A673 (cell line): ENCODE data around the gene PA2G4. TPM values are rescaled to one million over a fixed set of nuclear protein-coding genes. Genes with fewer than 3 reads are reported as not detected.

Source experiments
- BruUV-seq: library from RNA; stranded (reverse); fragments of 400-500 nt; replicated peaks from 2 replicates; lab custom pipeline; 2021; lab: Mats Ljungman, UMichigan
- CTCF ChIA-PET: fragments of 300-600 bp; sonication (Branson Sonifier 250); formaldehyde crosslinking; loops from one replicate; lab custom pipeline; 2022; ENCODE audit warnings: antibody characterized with exemption; lab: Charles Lee
- POLR2A ChIA-PET: fragments of 300-600 bp; sonication (Branson Sonifier 250); formaldehyde crosslinking; loops from one replicate; lab custom pipeline; 2022; ENCODE audit warnings: antibody characterized with exemption; ENCODE audit not compliant: low non-redundant PET; lab: Charles Lee
- DNase-seq: peaks from one replicate; pipeline ENCODE4 v3.0.0-alpha.2; 2015; ENCODE audit warnings: low spot score
- H3K27ac ChIP-seq: fragments of 200-600 bp; sonication (generic); 2 replicates; pipeline ENCODE4 v1.5.1; 2016; ENCODE audit warnings: mixed run types, low read depth, mild to moderate bottlenecking, mixed read lengths, antibody characterized with exemption, low read length; ENCODE audit not compliant: poor library complexity, severe bottlenecking
- H3K27me3 ChIP-seq: fragments of 200-600 bp; sonication (generic); replicated peaks from 2 replicates; pipeline ENCODE4 v1.6.1; 2017; ENCODE audit warnings: mixed run types, low read depth, mild to moderate bottlenecking, mixed read lengths, antibody characterized with exemption, low read length; ENCODE audit not compliant: insufficient read depth, poor library complexity
- H3K36me3 ChIP-seq: fragments of 200-600 bp; sonication (generic); 2 replicates; pipeline ENCODE4 v1.6.1; 2016; ENCODE audit warnings: mixed run types, mild to moderate bottlenecking, mixed read lengths, antibody characterized with exemption, low read length; ENCODE audit not compliant: insufficient read depth, poor library complexity, severe bottlenecking
- H3K4me1 ChIP-seq: fragments of 200-600 bp; sonication (generic); 2 replicates; pipeline ENCODE4 v1.6.1; 2017; ENCODE audit warnings: mixed run types, mild to moderate bottlenecking, mixed read lengths, antibody characterized with exemption, low read length; ENCODE audit not compliant: insufficient read depth, poor library complexity, severe bottlenecking
- H3K4me3 ChIP-seq: fragments of 200-600 bp; sonication (generic); 2 replicates; pipeline ENCODE4 v1.5.1; 2016; ENCODE audit warnings: low read depth, mixed run types, mild to moderate bottlenecking, mixed read lengths, low read length; ENCODE audit not compliant: poor library complexity, severe bottlenecking
- H3K9me3 ChIP-seq: fragments of 200-600 bp; sonication (generic); 2 replicates; pipeline ENCODE4 v1.6.1; 2016; ENCODE audit warnings: mixed run types, low read depth, mild to moderate bottlenecking, mixed read lengths, antibody characterized with exemption, low read length; ENCODE audit not compliant: poor library complexity, severe bottlenecking
- EZH2 ChIP-seq: fragments of 200-600 bp; sonication (generic); IDR thresholded peaks from 2 replicates; pipeline ENCODE4 v1.6.1; 2017; ENCODE audit warnings: borderline replicate concordance, low read depth, mild to moderate bottlenecking, mixed read lengths, antibody characterized with exemption, low read length; ENCODE audit not compliant: poor library complexity, severe bottlenecking
- intact Hi-C: fragments of 100-400 bp; cut with micrococcal nuclease; formaldehyde crosslinking; loops from one replicate; pipeline ENCODE4 v1.10.0; 2022; ENCODE audit not compliant: unreplicated experiment
- total RNA-seq: library from RNA; stranded (reverse); gene quantifications from 2 replicates; pipeline ENCODE4 v1.2.3, GENCODE V29; 2021
- TF ChIP-seq, protein P1 (sequence below): fragments of 300-800, 200-600 bp; sonication (generic); conservative IDR thresholded peaks from 2 replicates; pipeline ENCODE4 v1.5.1; 2017; ENCODE audit warnings: low read depth, mild to moderate bottlenecking, antibody characterized with exemption, low read length, moderate library complexity, mixed read lengths

The PA2G4 gene
- total RNA-seq, 1 experiment from 2014 or later: 327 TPM

DNA sequence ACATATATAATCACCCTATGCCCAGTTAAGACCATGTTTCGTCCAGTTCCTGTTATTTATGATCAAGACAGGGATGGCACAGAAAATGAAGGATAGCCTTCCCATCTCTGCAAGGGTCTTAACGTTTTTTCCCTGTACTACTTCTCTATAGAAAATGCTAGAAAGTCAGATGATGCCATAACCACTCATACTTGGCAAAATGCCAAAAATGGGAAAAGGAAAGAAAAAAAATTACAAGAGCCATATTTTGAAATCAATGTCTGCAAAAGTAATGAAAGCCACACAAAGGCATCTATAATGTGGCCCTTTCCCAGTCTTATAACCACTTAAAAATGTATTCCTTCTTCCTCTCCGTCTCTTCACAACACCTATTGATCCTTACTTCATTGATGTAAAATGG lies 46.2 kb downstream of the PA2G4 start:
- Histone ChIP-seq H3K9me3 (no peaks in the 10 kb centered on the region), H3K36me3 (no peaks in the 10 kb centered on the region), H3K4me1 (peaks cover 20% of the 10 kb centered on the region), H3K4me3 (no peak overlapping the region), H3K27me3 (no peaks in the 10 kb centered on the region), H3K27ac (no peak overlapping the region)
- BruUV-seq: no TSS peak
- no peak for TF ChIP-seq EZH2
- TF ChIP-seq, protein P1, sequence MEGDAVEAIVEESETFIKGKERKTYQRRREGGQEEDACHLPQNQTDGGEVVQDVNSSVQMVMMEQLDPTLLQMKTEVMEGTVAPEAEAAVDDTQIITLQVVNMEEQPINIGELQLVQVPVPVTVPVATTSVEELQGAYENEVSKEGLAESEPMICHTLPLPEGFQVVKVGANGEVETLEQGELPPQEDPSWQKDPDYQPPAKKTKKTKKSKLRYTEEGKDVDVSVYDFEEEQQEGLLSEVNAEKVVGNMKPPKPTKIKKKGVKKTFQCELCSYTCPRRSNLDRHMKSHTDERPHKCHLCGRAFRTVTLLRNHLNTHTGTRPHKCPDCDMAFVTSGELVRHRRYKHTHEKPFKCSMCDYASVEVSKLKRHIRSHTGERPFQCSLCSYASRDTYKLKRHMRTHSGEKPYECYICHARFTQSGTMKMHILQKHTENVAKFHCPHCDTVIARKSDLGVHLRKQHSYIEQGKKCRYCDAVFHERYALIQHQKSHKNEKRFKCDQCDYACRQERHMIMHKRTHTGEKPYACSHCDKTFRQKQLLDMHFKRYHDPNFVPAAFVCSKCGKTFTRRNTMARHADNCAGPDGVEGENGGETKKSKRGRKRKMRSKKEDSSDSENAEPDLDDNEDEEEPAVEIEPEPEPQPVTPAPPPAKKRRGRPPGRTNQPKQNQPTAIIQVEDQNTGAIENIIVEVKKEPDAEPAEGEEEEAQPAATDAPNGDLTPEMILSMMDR: no peak
- ChIA-PET POLR2A (no interaction called here), CTCF (no interaction called here)
- intact Hi-C loops: no loop called here
- DNase-seq: no peak

DNA sequence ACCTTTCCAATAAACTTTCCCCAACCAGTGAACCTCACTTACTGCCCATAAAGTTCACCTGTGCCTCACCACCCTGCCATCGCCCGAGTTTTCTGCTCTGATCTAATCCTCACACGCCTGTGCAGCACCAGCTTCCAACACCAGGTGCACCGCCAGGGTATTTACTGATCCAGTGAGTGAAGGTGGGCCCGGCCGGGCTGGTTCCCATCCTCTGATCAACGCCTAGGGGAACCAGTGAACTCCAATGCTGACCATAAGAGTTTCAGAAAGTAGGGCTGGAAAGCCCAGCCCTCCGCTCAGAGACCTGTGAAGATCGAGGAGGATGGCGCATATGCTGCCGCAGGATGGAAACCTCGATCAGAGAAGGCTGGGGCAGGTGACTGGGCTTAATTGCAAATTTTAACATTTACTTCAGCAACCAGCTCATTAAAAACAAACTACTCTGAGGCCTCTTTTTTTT lies 47.3 kb downstream of the PA2G4 start:
- DNase-seq: peak; percentile 47
- H3K4me1 ChIP-seq: peaks cover 20% of the 10 kb centered on the region
- no peaks in the 10 kb centered on the region for H3K9me3 ChIP-seq
- no peaks in the 10 kb centered on the region for H3K27me3 ChIP-seq
- ChIA-PET POLR2A (interaction anchor here (0.6 kb wide), 2 partner anchors 11 to 24 kb away, joined by 3 to 6 read pairs; no protein-coding TSS in a partner anchor), CTCF (no interaction called here)
- H3K27ac ChIP-seq: peak overlapping the region; percentile 79
- H3K4me3 ChIP-seq: peak overlapping the region; percentile 56
- H3K36me3 ChIP-seq: no peaks in the 10 kb centered on the region
- BruUV-seq: TSS peak; percentile 79
- intact Hi-C loops: no loop called here
- TF ChIP-seq, protein P1: no peak; the same call in 1 of the 2 replicates
- TF ChIP-seq EZH2: no peak

DNA sequence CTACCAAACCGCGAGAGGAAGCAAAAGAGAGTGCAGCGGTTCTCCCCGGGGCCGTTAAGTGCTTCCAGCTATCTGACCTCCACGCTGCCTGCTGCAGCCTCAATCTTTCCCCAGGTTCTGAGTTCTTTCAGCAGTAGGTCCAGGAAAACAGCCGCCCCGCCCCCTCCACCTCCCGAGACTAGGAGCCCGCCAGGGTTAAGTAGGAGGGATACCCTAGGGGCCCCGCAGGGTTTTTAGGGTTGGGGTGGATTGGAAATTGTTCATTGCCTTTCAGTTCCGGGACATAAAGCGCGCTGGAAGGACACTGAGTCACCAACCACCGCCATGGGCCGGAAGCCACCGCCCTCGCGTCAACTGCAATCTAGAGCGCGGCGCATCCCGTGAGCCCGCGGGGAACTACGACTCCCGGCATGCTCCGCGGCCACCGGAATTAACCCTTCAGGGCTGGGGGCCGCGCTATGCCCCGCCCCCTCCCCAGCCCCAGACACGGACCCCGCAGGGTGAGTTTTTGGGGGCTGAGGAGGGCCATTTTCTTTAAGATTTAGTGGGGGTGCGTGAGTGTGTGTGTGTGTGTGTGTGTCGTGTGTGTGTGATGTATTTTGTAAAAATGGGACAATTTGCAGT lies 47.9 kb downstream of the PA2G4 start, which contains the start of gene MYL6B:
Gene MYL6B, plus strand, starts transcription at position 456 of the 624 bp plus-strand sequence. CDS start 1,332 bp downstream, outside the sequence.
- intact Hi-C loops: no loop called here
- CTCF ChIA-PET: no interaction called here

More for the DNA sequence above, 47.9 kb downstream of the PA2G4 start, which contains the start of gene MYL6B:
- DNase-seq: peak; percentile 96
- POLR2A ChIA-PET: interaction anchor here (0.6 kb wide), 2 partner anchors 11 to 25 kb away, joined by 3 to 6 read pairs; no protein-coding TSS in a partner anchor
- BruUV-seq: no TSS peak
- peak within 1 kb of the TSS; percentile 56 for H3K4me3 ChIP-seq
- H3K27ac ChIP-seq: peak within 1 kb of the TSS; percentile 79
- peaks cover 20% of the 10 kb centered on the region for H3K4me1 ChIP-seq
- no peaks in the 10 kb centered on the region for H3K9me3 ChIP-seq
- H3K36me3 ChIP-seq: no peaks in the 10 kb centered on the region
- no peak for TF ChIP-seq EZH2
- TF ChIP-seq, protein P1: no peak
- H3K27me3 ChIP-seq: no peaks in the 10 kb centered on the region
